ENCODE data around the gene MRPL10.

The MRPL10 gene

DNA sequence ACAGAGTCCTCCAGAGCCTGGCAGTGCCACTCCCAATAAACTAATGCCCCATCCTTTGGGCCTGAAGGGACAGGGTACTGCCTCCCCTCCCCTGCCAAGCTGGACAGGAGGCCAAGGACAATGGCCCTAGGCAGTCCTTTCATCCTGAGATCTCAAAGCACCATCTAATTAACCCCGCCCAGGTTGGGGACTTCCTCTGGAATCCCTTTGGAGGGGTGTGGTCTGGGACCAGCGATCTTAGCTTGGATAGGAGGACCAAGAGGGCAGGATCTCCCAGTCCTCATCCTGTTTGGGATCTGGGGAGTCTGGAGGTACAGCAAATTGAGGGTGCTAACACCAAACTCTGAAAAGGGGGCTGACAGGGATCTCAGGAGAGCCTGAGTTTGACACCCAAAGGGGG is 37.8 kb upstream of the MRPL10 start:
- H3K27ac ChIP-seq = no peak overlapping the region
- TF ChIP-seq ZFX (IDR thresholded peaks at IDR 0.05; ENCODE audit: borderline replicate concordance) = no peak
- TF ChIP-seq, protein P1, sequence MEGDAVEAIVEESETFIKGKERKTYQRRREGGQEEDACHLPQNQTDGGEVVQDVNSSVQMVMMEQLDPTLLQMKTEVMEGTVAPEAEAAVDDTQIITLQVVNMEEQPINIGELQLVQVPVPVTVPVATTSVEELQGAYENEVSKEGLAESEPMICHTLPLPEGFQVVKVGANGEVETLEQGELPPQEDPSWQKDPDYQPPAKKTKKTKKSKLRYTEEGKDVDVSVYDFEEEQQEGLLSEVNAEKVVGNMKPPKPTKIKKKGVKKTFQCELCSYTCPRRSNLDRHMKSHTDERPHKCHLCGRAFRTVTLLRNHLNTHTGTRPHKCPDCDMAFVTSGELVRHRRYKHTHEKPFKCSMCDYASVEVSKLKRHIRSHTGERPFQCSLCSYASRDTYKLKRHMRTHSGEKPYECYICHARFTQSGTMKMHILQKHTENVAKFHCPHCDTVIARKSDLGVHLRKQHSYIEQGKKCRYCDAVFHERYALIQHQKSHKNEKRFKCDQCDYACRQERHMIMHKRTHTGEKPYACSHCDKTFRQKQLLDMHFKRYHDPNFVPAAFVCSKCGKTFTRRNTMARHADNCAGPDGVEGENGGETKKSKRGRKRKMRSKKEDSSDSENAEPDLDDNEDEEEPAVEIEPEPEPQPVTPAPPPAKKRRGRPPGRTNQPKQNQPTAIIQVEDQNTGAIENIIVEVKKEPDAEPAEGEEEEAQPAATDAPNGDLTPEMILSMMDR (IDR thresholded peaks at IDR 0.05) = no peak

DNA sequence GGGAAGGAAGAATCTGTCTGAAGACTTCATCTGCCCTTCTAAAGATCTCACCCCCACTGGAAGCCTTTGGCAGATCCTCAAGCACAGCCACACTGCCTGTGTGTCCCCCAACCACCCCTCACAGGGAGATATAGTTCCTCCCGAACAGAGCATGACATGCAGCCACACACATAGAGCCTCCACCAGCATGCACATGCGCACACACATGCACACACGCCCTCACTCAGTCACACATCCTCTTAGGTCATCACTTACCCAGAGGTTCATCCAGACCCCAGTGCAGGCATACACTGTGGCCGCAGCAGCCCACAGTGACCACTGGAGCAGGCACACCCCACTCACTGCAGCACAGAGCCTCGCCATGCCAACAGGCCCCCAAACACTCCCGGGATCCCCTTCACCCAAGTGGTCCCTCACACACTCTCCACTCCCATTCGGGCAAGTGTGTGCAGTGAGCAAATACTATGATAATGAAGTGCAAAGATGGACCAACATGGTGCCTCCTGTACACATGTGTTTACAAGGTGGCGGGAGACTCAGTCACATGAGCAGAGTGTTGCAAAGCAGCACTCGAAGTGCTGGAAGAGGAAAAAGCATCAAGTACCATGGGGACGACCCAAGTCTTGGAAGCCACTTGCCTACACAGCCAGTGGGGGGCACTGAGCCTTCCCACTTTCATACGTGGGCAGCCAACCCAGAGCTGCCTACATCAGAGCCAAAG is 36.6 kb upstream of the MRPL10 start:
- TF ChIP-seq, protein P1 (IDR thresholded peaks at IDR 0.05) = no peak
- TF ChIP-seq ZFX (IDR thresholded peaks at IDR 0.05; ENCODE audit: borderline replicate concordance) = no peak
- H3K27ac ChIP-seq = no peak overlapping the region

DNA sequence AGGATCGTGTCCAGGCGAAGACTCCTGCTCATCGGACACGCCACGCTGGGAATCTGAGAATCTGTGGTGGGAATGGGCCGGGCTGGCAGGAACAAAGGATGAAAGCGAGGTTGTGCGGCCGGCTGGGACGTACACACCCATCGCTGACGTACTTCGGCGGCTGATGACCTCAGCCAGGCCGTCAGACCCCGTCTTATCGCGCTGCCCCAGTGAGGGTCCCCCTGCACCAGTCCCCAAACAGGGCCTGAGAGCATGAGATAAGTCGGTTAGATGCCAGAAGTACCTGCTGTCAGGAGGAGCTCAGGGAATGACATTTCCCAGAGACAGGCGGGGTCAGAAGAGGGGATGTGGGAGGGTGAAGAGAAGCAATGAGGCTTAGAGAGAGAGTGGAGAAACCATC is 35.6 kb upstream of the MRPL10 start:
- no peak for TF ChIP-seq ZFX (IDR thresholded peaks at IDR 0.05; ENCODE audit: borderline replicate concordance)
- TF ChIP-seq, protein P1 (IDR thresholded peaks at IDR 0.05) = no peak
- H3K27ac ChIP-seq = no peak overlapping the region

DNA sequence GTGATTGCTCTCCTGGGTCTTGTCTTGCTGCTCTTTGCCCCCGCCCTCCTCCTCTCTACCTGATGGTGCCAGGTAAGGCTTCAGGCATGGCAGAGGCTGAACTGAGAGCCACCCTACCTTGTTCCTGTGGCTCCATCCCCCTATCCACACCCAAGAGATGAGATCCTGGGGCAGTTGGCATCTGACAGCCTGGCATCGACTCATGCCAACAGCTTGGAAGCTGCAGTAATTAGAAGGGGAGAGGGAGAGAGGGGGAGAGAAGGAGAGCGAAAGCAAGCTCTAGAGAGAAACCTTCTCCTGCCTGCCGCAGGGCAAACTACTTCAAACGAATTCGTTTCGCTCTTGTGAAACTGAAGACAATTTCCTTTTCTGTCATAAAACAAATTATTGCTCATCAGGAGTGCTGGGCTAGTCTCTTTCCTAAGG is 33.5 kb upstream of the MRPL10 start:
- H3K27ac ChIP-seq = no peak overlapping the region
- TF ChIP-seq ZFX (IDR thresholded peaks at IDR 0.05; ENCODE audit: borderline replicate concordance) = no peak
- TF ChIP-seq, protein P1 (IDR thresholded peaks at IDR 0.05) = no peak

DNA sequence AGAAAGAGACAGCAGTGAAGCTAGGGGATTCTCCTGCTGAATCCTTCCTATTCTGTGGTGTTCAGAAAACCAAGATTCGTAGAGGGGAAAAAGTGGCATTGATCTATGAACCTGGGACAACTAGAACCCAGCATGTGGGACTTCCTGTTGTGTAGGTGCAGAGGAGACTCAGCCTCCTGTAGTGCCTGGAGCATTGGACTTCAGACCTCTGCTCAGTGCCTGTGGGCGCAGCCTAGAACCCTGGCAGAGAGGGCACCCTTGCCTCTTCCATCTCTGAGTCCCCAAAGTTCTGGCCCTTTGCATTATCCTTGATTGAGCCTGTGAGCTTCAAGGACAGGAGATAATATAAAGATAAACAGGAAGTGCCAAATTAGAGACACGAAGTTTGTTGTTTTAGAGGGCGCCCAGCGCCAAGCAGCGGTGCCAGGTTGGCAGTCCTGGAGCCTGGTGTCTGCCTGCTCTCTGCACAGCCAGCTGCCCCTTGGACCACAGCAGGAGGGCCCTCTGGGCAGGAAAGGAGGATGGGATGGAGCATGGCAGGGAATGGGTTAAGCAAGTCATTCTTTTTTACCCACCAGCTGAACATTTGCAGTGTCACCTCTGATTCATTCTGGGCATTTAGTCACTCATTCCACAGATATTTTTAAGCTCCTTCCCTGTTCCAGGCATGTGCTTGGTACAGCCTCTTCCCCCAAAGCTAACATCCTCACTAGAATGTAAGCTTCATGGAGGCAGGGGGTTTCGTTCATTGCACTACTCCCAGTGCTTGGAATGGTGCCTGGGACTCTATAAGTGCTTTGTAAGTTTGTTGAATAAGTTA is 31.5 kb upstream of the MRPL10 start:
- H3K27ac ChIP-seq = no peak overlapping the region

DNA sequence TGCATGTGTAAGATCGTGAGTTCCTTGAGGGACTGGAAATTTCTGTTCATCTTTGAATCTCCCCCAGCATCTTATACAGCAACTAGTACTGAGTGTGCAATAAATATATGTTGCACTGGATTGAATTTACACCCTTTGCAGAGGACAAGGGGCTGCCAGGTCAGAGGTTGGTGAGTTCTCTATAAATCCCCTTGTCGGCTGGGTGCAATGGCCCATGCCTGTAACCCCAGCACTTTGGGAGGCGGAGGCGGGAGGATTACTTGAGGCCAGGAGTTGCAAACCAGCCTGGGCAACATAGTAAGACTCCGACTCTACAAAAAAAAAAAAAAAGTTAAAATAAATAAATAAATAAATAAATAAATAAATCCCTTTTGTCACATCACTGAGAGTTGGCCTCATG is 29.0 kb upstream of the MRPL10 start:
- no peak overlapping the region for H3K27ac ChIP-seq
- no peak for TF ChIP-seq ZFX (IDR thresholded peaks at IDR 0.05; ENCODE audit: borderline replicate concordance)
- TF ChIP-seq, protein P1 (IDR thresholded peaks at IDR 0.05) = no peak

More for the DNA sequence above, 31.5 kb upstream of the MRPL10 start:
- TF ChIP-seq, protein P1 (IDR thresholded peaks at IDR 0.05) = no peak
- no peak for TF ChIP-seq ZFX (IDR thresholded peaks at IDR 0.05; ENCODE audit: borderline replicate concordance)

Measured in 22Rv1 (cell line).